ENCODE data around the gene CPN2.

The CPN2 gene

DNA sequence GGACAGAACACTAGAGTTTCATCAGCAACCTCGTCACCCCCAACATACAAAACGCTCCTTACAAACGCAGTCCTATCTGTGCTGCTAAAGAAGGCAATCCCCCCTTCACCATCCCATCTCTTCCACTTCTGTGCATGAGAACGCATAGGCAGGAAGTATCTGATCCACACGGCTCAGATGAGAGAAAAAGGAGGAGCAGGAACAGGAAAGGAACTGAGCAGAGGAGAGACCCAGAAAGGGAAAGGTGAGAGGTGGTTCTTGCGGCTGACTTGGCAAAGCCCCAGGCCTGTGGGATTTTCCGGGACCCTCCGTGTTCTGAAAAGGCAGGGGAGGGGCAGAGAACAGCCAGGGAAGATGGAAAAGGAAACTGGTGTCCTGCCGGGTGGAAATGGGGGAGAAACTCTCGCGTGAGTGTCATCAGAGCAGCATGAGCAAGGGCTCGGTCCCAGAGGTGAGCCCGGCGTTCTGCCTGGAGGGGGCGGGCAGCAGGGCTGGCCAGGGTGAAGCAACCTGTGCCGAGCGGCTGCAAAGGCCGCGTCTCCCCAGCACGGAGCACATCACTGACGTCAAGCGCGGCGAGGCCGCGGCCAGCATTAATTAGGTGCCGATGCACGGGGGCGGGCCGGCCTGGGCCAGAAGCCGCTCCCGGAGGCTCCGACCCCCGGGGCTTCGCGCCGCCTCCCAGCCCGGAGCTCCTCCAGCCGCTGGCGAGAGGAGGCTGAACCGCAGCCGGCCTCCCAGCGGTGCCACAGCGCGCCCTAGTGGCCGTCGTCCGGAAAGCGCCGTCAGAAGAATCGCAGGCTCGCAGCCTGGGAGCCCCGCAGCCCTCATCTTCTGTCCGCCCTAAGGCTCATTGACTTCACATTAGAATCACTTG is 35.8 kb downstream of the CPN2 start:
- DNase-seq (ENCODE audit: insufficient read length, low spot score) (peak; percentile 91), FAIRE-seq (peak; percentile 92)
- TF ChIP-seq SPI1 (IDR thresholded peaks at IDR 0.05; ENCODE audit: low read depth, low read length) = no peak
- no peak for TF ChIP-seq PAX5 (IDR thresholded peaks at IDR 0.05; ENCODE audit: insufficient read depth, low read length, severe bottlenecking)
- TF ChIP-seq POLR2A (IDR thresholded peaks at IDR 0.05; ENCODE audit: low read depth, low read length) = no peak
- no peak for TF ChIP-seq TAF1 (IDR thresholded peaks at IDR 0.05; ENCODE audit: low read depth, low read length)
- no peak for TF ChIP-seq POLR2AphosphoS5 (IDR thresholded peaks at IDR 0.05; ENCODE audit: low read depth, low read length)
- 0 out of 2 replicates have a peak, but pooled peaks have one; percentile 40 for TF ChIP-seq POU2F2 (IDR thresholded peaks at IDR 0.05; ENCODE audit: low read depth, low read length)

DNA sequence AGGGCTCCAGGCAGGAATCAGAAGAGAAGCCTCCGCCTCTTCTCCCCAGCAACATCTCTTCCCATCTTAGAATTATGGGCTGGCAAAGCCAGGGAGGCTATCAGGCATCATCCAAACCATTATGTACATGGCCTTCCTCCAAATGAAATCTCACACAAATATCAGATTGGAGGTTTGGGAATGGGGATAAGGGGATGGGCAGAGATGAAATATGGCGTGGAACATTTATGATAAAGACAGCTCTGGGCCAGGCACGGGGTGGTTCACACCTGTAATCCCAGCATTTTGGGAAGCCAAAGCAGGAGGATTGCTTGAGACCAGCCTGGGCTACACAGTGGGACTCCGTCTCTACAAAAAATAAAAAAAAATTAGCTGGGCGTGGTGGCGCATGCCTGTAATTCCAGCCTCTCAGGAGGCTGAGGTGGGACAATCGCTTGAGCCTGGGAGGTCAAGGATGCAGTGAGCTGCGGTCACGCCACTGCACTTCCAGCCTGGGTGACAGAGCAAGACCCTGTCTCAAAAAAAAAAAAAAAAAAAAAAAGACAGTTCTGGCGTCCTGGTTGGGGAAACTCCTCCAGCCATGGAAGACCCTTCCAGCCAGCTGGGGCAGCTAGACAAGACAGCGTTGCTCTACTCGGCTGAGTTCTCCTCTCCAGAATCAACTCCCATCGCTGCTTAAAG is 36.6 kb downstream of the CPN2 start:
- TF ChIP-seq POU2F2 (IDR thresholded peaks at IDR 0.05; ENCODE audit: low read depth, low read length) = no peak
- FAIRE-seq = no peak
- no peak for DNase-seq (ENCODE audit: insufficient read length, low spot score)

- FAIRE-seq = no peak
- no peak for TF ChIP-seq POLR2AphosphoS5 (IDR thresholded peaks at IDR 0.05; ENCODE audit: low read depth, low read length)
- no peak for TF ChIP-seq SPI1 (IDR thresholded peaks at IDR 0.05; ENCODE audit: low read depth, low read length)
- no peak for TF ChIP-seq PAX5 (IDR thresholded peaks at IDR 0.05; ENCODE audit: insufficient read depth, low read length, severe bottlenecking)
- TF ChIP-seq POU2F2 (IDR thresholded peaks at IDR 0.05; ENCODE audit: low read depth, low read length) = no peak
- TF ChIP-seq POLR2A (IDR thresholded peaks at IDR 0.05; ENCODE audit: low read depth, low read length) = no peak
- no peak for TF ChIP-seq TAF1 (IDR thresholded peaks at IDR 0.05; ENCODE audit: low read depth, low read length)
- no peak for DNase-seq (ENCODE audit: insufficient read length, low spot score)
Observed at GRCh38 chr3:194313560-194314387, 37.4 kb downstream of the CPN2 start.

GRCh38 chr3:194312743-194313281 is 38.3 kb downstream of the CPN2 start:
- TF ChIP-seq POLR2AphosphoS5 (IDR thresholded peaks at IDR 0.05; ENCODE audit: low read depth, low read length) = no peak
- no peak for FAIRE-seq
- DNase-seq (ENCODE audit: insufficient read length, low spot score) = no peak

GRCh38 chr3:194312186-194312742 is 38.9 kb downstream of the CPN2 start:
- DNase-seq (ENCODE audit: insufficient read length, low spot score) (no peak), FAIRE-seq (no peak)
- TF ChIP-seq PAX5 (IDR thresholded peaks at IDR 0.05; ENCODE audit: insufficient read depth, low read length, severe bottlenecking) (no peak), POLR2A (IDR thresholded peaks at IDR 0.05; ENCODE audit: low read depth, low read length) (no peak), SPI1 (IDR thresholded peaks at IDR 0.05; ENCODE audit: low read depth, low read length) (no peak), POU2F2 (IDR thresholded peaks at IDR 0.05; ENCODE audit: low read depth, low read length) (no peak), POLR2AphosphoS5 (IDR thresholded peaks at IDR 0.05; ENCODE audit: low read depth, low read length) (no peak), TAF1 (IDR thresholded peaks at IDR 0.05; ENCODE audit: low read depth, low read length) (no peak)

DNA sequence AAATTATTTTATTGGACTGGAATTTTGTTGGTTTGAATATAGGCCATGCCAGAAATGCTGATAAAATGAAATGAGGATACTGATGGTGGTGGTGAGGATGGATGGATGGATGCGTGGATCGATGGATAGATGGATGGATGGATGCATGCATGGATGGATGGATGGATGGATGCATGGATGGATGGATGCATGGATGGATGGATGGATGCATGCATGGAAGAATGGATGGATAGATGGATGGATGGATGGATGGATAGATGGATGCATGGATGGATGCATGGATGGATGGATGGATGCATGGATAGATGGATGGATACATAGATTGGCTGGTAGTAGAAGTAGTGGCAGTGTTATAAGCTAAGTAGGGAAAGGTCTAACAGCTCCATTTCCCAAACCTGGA is 40.1 kb downstream of the CPN2 start:
- TF ChIP-seq PAX5 (IDR thresholded peaks at IDR 0.05; ENCODE audit: insufficient read depth, low read length, severe bottlenecking) = no peak
- no peak for TF ChIP-seq POLR2AphosphoS5 (IDR thresholded peaks at IDR 0.05; ENCODE audit: low read depth, low read length)
- no peak for TF ChIP-seq SPI1 (IDR thresholded peaks at IDR 0.05; ENCODE audit: low read depth, low read length)
- no peak for TF ChIP-seq POU2F2 (IDR thresholded peaks at IDR 0.05; ENCODE audit: low read depth, low read length)
- TF ChIP-seq POLR2A (IDR thresholded peaks at IDR 0.05; ENCODE audit: low read depth, low read length) = no peak
- no peak for TF ChIP-seq TAF1 (IDR thresholded peaks at IDR 0.05; ENCODE audit: low read depth, low read length)
- FAIRE-seq (no peak), DNase-seq (ENCODE audit: insufficient read length, low spot score) (no peak)

DNA sequence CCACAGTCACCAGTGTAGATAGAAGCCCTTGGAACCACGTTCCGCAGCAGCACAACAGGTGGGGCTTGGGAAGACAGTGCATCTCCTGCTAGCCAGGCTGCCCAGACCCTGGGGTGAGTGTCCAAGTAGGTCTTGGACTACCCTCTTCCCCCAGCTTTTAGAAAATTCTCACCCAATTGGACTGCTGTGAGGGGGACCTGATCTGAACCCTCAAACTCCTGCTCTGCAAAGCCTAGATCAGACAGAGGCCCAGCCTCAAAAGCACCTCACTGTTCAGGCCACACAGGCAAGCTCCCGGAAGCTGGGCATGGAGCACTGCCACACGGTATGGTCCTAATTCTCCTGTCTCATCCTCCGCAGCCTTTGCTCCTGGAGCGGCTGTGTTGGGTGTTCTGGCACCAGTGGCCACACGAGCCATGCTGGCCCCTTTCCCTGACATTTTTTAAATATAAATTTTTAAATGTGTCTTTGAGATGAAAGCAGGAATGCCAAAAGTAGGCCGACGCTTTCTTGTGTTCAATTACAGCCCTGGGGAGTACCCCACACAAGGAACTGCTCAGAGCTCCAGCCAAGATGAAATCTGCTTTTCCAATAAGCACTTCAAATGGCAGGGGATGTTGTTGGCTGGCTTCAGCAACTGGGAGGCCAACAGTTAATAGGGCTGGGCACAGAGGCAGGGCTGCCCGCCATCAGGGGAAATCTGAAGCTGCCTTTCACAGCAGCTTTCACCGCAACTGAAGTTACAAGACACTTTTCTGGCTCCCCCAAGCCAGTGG is 40.9 kb downstream of the CPN2 start:
- no peak for TF ChIP-seq POLR2A (IDR thresholded peaks at IDR 0.05; ENCODE audit: low read depth, low read length)
- no peak for TF ChIP-seq TAF1 (IDR thresholded peaks at IDR 0.05; ENCODE audit: low read depth, low read length)
- no peak for TF ChIP-seq PAX5 (IDR thresholded peaks at IDR 0.05; ENCODE audit: insufficient read depth, low read length, severe bottlenecking)
- no peak for TF ChIP-seq SPI1 (IDR thresholded peaks at IDR 0.05; ENCODE audit: low read depth, low read length)
- TF ChIP-seq POLR2AphosphoS5 (IDR thresholded peaks at IDR 0.05; ENCODE audit: low read depth, low read length) = no peak
- TF ChIP-seq POU2F2 (IDR thresholded peaks at IDR 0.05; ENCODE audit: low read depth, low read length) = no peak
- no peak for DNase-seq (ENCODE audit: insufficient read length, low spot score)
- FAIRE-seq = no peak

DNA sequence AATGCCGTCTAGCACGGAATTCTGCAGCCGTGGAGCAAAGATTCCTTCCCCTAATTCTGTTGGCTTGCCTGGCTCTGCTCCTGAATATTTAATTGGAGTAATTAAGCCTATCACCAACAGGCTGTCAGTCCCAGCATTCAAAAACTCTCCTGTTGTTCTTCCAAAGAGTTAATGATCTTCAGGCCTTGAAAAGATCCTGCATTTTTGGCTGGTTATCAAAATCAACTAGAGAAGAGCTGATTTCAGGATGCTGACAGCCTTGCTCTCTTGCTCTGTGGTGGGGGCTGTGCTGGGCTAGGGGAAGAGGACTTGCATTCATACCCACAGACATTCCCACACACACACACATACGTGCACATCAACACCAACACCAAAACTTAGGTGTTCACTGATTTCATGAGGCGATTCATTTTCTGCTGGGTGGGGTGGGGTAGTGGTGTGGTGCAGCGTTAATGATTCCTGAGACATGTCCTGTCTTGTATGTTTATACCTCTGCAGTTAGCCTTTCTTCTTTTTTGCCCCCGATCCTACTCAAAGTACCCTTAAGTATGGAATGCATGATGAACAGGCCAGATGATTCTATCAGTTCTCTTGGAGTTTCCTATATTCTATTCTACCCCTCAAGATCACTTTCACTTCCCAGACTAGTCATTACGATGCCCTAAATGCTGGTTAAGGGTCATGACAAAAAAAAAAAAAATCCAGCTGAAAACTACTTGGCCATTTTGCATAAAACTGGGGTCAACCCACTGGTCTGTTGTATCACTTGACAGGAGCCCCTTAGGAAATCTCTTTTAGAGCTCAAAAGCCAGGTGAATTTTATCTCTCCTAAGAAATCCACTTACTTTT is 42.3 kb downstream of the CPN2 start:
- peak; percentile 86 for FAIRE-seq
- TF ChIP-seq PAX5 (IDR thresholded peaks at IDR 0.05; ENCODE audit: insufficient read depth, low read length, severe bottlenecking) (no peak), SPI1 (IDR thresholded peaks at IDR 0.05; ENCODE audit: low read depth, low read length) (peak; percentile 49), POU2F2 (IDR thresholded peaks at IDR 0.05; ENCODE audit: low read depth, low read length) (no peak; the same call in 1 of the 2 replicates)
- DNase-seq (ENCODE audit: insufficient read length, low spot score) = no peak
